Superior temporal gyrus (tissue), 1 donor: ENCODE data around the gene VTI1A.
"Not testable (repeated sequence)": the region's sequence is repeated elsewhere in the genome, so short reads cannot be mapped to it uniquely, and the experiment has no call there.

ENCODE experiments used
- DNase-seq: peaks from one replicate; pipeline ENCODE4 v3.0.0-alpha.2; 2016; ENCODE audit errors: extremely low spot score

VTI1A gene

DNA sequence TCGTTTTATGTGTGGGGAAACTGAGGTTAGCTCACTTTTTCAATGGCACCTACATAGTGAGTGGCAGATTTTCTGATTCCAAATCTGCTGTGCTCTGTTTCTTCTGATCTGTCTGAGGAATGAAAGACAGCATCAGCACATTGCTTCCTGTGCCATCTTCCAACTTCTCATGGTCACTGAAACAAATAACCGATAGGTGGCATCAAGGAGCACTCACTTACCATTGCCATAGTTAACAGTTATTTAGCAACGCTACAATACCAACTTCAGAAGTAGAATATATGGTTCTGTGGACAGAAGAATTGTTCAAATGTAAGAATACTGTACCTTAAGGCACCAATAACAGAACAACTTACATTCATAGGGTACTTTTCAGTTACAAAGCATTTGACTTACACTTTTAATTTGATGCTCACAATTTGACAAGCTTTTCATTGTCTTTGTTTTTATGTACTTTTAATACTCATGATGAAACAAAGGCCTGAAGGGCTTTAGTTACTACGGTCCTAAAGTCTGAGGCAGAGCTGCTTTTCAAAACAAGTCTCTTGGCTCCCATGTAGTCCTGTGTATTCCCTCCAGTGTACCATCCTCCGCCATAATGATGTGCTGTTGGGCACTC, 274.2 kb downstream of the VTI1A start:
- DNase-seq: peak; percentile 84

DNA sequence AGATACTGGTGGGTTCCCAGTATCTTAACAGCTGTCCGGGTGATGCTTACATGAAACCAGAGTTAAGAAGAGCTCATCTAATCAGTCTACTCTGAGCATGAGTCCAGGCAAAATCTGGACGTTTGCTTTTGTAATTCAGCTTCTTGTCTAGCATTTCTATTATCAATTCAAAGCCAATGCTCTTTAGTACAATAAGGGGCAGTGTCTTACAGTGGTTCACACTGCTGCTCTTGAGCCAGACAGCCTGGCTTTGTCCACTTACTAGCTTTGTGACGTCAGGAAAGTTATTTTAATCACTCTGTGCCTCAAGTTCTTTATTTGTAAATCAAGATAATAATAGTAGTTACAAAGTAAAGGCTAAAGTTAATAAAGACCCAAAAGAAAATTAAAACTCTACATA, 275.7 kb downstream of the VTI1A start:
- DNase-seq: peak; percentile 78

DNA sequence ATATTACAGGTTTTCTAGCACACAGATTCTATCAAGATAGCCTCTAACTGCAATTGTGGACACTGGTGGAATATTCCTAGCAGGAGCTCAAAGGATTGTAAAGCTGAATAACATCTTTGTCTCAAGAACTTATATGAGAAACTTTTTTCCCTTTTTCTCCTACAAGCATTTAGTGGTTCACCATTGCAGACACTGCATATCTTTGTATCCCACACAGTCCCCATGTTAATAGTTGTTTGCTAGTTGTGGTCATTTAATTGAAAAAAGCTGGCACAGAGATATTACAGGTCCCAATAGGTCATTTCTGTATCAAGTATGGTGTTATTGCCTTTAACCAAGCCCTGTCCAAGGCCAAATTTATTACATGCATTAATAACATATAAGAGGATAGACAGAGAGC, 276.9 kb downstream of the VTI1A start:
- DNase-seq: no peak

DNA sequence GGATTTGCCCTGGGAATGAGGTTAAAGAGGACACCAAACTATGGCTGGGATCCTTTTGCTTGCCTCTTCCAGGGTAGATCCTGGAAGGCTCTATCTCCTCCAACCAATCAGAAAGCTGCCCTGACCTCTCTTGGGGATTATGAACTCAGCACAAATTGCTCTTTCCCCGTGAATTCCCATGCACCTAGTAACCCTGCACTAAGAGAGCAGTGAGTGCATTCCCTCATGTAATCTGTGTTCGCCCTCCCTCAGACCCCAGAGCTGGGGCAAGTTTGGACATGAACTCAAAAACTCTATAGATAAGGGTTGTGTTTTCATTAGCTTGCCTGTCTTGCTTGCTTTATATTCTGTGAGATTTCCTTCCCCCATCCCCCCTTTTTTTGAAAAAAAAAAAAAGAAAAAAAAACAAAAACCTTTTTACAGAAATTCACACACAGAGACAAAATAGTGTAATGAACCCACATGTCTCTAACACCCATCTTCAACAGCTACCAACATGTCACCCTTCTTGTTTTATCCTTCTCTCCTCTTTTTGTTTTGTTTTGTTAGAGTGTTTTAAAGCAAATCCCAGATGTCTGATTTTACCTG, 277.5 kb downstream of the VTI1A start:
- DNase-seq: no peak

DNA sequence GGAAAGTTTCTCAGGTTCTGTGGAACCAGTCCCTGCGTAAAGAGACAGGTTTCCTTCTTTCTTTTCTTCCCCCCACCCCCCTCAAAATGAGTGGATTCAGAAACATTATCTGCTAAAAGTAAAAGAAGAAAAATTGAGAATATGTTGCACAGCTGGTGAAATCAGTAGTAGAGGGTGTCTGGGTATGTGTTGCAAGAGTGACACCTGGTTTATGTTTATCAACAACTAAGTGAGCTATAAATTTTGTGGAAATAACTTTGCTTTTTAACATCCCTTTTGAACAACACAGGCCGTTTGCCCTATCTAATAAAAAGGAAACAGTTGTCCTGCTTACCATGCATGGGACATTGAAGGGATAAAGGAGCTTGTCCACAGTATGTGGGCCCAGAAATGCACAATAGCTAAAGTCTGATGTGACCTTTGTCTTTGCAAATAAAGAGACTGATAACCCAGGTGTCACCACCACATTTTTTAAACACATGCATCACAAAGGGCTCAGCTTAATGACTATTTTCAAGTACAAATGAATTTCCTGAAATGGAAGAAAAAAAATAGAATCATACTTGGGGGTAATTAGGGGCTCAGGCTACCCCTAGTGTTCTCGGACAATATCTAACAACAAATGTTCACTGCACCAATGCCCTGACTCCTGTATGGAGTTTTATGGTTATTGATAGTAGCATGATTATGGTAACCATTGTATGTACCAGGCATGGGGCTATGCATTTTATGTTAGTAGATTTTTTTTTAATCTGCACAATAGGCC, 281.3 kb downstream of the VTI1A start:
- DNase-seq: no peak

DNA sequence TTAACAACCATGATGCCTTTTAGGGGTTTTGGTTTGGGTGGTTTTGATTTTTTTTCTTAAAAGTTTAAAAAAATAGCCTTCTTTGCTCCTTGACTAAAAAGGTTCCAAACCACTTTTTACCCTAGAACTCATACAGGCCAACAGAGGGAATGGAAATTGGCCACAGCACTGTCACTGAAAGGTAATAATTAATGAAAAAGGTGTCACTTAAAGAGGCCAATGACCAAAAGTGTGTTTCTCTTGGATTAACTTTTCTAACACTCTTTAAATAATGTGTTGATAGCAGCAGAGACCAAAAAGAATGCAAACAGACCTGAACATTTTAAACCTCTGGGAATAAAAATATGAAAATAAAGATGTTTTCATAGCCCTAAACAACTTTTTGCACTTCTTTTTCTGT, 282.0 kb downstream of the VTI1A start:
- DNase-seq: no peak

DNA sequence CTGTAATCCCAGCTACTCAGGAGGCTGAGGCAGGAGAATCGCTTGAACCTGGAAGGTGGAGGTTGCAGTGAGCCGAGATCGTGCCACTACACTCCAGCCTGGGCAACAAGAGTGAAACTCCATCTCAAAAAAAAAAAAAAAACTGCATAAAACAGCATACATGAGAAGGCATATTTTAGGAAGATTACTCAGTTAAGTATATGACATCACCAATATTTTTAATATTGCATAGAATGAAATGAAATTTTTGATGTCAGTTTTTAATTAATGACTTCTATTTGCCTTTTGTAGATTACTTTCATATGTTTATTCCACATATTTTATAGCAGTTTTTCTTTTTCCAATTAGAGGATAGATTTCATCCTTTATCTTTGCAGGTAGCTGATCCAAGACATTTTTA, 284.4 kb downstream of the VTI1A start:
- not testable (repeated sequence) for DNase-seq

DNA sequence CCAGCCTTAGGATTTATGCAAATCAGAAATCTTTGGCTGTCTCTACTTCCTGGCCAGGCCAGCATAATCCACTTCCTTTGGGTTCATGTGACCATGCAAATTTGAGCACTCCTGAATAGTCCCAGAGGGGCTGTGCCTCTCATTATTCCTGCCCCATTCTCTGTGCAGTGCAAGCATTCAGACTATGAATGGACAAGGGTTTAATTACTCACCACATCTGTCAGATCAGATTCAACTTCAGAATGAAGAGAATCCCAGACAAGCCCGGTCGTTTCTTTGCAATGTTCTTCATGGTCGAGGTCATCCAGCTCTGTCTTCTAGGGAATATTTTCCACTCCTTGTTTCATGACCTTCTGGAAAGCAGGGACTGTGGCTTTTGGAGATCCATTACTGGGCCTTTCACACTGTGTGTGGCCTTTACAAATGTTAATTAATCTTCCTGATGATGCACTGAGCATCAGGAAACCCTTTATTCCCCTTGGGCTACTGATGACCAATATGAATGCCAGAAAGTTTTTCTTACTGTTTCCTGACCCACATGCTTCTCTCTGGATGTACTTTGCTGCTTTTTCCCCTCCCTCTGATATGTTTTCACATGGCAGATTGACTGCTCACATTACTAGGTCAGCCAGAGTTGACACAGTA, 285.4 kb downstream of the VTI1A start:
- DNase-seq: peak; percentile 27

DNA sequence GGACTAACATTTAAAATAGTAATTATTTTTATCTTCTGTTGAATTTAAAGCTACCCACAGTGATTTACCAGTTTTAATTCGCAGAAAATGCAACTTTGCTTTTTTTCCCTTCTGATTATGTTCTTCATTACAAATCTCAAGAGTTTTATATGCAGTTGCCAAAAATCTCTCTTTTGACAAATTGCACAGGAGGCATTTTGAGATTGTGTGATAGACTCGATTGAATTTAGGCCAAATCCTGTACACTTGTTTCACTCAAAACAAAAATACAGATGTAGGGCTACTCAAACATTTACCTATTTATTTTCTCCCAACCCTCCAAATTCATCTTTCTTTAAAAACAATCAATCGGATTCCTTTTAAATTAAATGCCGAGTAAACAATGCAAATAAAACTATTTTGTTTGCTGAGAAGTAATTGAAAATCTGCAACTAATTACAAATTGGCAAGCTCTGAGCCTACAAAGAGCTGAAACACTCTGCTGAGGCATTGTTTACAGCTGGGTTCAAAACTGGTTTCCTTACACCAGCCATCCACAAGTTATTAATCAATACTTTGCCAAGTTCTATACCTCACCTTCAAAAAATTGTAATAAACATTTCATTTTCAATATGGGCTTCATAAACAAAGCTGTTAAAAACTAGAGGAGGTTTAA, 288.2 kb downstream of the VTI1A start:
- DNase-seq: no peak

DNA sequence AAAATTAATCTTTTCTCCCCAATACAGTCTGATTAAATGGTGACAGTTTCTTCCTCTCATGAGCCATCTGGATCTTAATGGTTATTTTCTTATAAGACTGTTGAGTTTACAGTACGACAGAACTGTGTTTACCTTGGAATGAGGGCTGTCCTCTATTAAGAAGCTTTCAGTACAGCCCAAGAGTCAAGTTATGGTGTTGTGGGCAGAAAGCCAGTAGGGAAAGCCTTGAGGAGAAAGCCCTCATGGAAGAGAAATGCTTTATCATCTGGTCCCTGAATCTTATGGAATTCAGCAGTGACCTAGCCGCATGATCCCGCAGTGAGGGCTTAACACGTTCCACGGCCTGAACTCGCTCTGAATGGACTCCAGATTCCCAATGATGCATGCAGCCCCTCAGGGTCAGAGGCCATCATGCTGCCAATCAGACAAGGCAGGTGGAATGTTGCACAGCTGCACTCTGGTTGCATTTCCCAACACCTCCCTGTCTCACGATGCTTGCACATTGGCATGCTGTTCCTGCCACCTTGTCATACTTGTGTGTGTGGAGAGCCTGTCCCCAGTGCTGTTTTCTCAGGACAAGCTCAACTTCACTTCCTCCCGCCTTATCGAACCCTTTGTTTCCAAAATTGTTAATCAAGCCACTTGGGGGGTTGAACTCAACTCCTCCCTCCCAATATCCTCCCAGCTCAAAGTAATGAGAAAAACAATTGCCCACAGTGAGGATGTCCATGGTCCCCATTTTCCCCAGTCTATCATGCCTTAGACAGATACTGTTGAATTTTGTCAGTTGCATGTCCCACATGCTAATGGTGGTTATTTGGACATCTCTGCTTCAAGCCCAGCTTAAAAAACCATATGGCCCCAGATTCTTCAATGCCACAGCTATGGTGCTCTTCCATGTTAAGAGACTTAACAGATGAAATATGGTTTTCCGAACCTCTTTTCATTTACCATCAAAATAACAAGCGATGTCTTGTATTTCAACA, 291.9 kb downstream of the VTI1A start:
- no peak for DNase-seq

DNA sequence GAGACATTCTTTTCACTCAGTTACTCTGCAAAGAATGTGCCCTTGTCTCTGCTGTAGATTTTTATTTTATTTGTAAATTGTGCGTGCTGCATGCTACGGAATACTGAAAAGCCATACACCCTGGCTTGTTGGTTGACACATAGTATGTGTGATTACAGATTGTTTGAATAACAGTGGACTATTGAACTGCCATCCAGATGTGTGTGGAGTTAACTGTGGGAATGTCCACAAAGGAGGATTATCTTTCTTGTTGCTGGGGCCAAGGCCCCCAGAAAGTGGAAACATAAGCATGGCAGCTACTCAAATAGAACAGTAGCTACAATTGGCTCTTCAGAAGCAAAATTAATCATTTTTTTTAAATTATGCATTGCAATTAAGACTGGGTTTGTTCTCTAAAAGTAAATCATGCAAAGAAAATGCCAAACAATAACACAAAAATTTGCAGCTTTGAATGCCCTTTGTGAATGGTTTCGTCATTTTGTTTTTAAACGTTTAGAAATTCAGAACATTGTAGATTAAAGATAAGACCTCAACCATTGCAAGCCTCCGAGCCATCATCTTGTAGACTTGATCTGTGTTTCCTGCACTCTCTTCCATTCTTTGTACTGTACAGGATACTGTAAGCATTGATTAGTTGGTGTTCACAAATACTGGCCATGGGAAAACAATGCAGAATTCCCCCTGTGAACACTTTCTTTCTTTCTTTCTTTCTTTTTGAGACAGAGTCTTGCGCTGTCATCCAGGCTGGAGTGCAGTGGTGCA, 292.8 kb downstream of the VTI1A start:
- no peak for DNase-seq

DNA sequence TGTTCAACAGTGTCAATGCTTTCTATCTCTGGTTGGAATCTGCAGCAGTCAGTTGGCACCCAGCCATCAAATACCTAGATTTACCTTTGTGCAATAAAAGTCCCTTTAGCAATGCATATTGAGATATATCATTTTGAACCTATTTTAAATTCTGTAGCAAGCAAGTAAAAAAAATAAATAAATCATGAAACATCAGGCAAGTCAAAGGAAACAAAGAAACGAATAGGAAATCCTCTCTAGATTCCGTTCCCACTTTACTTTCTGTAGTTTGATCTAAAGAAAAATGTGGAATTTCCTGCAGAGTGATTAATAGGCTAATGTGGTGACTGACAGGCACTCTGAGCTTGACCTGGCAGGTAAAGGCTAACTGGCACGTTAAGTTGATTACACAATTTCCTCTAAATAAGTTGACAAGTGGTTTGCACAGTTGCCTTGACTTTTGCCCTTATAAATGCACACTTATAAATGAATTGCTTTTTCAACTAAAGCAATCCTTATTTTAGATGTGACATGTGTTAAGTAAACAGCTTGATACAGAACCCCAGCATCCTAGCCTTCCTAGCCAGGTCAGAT, 294.9 kb downstream of the VTI1A start:
- DNase-seq: no peak

DNA sequence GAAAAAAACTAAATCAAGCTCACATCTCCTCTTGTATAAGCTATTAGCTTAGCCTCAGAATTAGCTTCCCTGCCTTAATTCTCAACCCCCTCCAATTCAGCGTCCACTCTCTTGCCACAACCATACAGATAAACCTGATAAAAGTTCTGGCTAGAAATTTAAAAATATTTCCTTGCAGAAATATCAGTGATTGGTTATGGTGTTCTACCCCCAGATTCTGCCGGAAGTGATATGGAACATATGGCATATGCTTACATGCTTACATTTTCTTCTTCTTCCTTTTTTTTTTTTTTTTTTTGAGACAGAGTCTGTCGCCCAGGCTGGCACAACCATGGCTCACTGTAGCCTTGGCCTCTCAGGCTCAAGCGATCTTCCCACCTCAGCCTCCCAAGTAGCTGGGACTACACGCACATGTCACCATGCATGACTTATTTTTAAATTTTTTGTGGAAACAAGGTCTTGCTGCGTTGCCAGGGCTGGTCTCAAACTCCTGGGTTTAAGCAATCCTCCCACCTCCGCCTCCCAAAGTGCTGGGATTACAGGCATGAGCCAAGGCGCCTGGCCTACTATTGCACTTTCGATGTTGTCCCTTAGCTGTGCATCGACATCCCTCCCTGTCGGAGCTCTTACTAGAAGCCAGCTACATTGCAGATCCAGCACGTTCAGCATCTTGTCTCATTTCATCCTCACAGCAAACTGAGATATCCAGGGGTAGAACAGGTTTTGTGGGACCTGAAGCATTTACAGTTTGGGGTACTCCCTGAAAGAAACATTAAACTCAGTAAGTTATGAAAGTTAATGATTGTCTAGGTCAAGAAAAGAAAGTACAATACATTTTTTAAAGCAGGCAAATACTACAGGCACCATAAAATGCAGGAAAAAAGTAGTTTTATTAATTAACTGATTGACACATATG, 297.4 kb downstream of the VTI1A start:
- DNase-seq: no peak

DNA sequence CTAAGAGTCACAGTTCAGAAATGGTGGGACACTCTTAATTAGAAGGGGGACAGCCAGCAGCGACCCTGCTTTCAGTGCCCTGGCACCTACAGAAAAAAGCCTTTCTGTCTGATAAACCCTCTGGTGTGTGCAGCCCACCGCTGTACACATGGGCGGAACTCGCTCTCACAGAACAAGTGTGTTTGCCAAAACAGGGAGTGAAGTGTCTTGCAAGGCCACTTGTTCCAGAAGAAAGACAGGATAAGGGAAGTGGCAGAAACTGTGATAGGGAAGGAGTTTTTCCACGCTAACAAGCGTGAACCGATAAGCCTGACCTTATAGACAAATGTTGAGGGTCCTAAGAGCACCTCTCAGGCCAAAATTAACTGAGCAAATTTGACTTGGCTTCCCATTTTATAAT, 299.3 kb downstream of the VTI1A start:
- DNase-seq: no peak

DNA sequence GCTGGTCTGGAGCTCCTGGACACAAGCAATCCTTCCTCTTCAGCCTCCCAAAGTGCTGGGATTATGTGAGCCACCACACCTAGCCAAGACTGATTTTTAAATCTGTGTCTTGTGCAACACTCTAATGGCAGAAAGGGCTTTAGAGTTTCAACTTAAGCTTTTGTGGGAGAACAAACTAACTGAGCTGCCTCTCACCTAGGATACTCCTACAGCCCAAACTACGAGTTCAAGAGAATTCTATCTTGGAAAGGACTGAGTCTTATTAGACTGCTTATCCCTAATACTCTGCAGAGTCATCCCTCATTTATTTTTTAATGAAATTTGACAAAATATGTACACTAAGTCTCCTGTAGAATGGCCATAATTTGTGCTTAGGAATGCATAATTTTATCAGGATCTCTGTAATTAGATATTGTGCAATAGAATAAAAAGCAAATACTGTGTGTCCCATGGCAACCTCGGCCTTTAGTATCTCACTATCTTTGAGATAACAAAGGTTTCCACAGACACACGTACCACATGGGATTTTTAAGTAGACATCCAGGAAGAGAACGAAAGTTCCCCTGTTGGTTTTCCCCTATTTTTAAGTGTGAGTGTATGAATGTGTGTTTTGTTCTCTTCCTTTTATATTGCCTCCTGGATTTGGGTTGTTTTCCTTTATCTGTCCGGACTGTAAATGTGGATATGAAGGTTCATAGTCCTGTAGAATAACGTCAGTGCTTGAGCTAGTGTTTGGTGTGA, 303.6 kb downstream of the VTI1A start:
- no peak for DNase-seq

DNA sequence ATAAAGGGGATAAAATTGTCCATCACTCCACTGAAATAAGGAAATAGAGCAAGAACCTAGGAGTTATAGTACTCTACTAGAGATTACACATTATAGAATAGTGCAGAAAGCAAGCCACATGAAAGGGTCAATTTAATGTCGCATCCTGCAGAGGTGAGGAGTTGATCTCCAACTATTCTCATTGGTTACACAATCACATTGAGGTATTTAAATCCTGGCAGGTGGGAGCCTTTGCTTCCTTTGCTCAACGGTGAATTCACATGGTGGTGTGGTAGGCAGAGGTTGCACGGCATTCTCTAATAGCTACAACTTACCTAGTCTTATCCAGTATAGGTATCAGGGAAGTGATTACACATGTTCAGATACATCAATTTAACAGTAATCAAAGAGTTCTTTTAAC, 304.6 kb downstream of the VTI1A start:
- no peak for DNase-seq

DNA sequence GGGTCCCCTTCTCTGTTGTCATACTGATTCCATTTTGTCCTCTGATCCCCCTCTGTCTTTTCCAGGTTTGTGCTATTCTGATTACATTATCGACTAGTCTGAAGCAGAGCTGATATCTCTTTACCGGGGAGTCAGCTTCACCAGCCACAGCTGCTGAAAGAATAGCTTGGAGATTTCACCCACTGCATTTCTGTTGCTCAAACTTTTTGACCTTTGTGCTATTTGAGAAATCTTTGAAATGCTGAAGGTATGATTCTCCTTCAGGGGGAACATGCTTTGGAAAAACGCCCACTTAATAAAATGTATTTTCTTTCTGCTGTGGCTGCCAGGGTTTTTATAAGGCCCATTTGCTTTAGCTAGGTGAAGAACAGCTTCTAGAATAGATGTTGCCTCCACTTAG, 305.3 kb downstream of the VTI1A start:
- no peak for DNase-seq

DNA sequence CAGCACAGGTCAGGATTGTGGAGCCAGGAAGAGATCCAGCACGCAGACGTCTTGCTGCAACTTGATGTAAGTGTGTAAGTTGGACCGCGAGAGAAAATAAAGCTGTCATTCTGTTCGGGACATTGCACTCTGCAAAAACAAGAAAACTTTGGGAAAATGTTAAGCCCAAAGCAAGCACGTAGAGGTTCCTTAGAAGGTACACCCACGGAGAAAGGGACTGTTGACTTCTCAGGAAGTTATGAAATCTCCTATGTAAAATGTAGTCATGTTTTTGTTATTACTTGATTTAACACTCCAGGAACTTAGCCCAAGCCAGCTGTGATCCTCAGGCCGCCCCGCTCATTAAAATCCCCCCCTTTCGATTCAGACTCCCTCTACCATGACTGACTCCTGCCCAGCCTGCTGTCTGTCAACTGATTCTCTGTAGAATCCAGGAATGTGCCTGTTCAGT, 307.0 kb downstream of the VTI1A start:
- DNase-seq: no peak
